ENCODE results near the gene TGM4. TPM values are rescaled to one million over a fixed set of nuclear protein-coding genes. Genes with fewer than 3 reads are reported as not detected.

The TGM4 gene
- total RNA-seq, 2 experiments from 2014 or later = not detected

GRCh38 chr3:44883213-44883955, 9.0 kb downstream of the TGM4 start:
- H3K27ac Mint-ChIP-seq = no peak overlapping the region
- ATAC-seq (no peak), DNase-seq (no peak)
- intact Hi-C loops (cut with DNase I, micrococcal nuclease) = no loop called here
- no peaks in the 10 kb centered on the region for H3K9me3 Mint-ChIP-seq (ENCODE audit: low read depth)
- H3K36me3 Mint-ChIP-seq (ENCODE audit: low read depth) = no peaks in the 10 kb centered on the region
- H3K27me3 Mint-ChIP-seq = peaks cover 14% of the 10 kb centered on the region
- H3K4me1 Mint-ChIP-seq = no peaks in the 10 kb centered on the region
- CTCF ChIA-PET = interaction anchor here (0.6 to 0.7 kb wide), 3 partner anchors 26 to 543 kb away, joined by 3 to 4 read pairs (median 3); no protein-coding TSS in a partner anchor
- POLR2A ChIA-PET = interaction anchor here (0.6 kb wide), 1 partner anchor 1935 kb away, joined by 3 read pairs; no protein-coding TSS in a partner anchor
- no peak overlapping the region for H3K4me3 Mint-ChIP-seq

GRCh38 chr3:44883999-44884431, 9.6 kb downstream of the TGM4 start:
- H3K4me1 Mint-ChIP-seq = no peaks in the 10 kb centered on the region
- no peak for ATAC-seq
- H3K4me3 Mint-ChIP-seq = no peak overlapping the region
- H3K36me3 Mint-ChIP-seq (ENCODE audit: low read depth) = no peaks in the 10 kb centered on the region
- no peak overlapping the region for H3K27ac Mint-ChIP-seq
- ChIA-PET POLR2A (no interaction called here), CTCF (no interaction called here)
- intact Hi-C loops (cut with DNase I, micrococcal nuclease) = no loop called here
- peaks cover 14% of the 10 kb centered on the region for H3K27me3 Mint-ChIP-seq
- no peak for DNase-seq
- no peaks in the 10 kb centered on the region for H3K9me3 Mint-ChIP-seq (ENCODE audit: low read depth)

- no peak for ATAC-seq
Measured at GRCh38 chr3:44885618-44886017, 11.2 kb downstream of the TGM4 start.

DNA sequence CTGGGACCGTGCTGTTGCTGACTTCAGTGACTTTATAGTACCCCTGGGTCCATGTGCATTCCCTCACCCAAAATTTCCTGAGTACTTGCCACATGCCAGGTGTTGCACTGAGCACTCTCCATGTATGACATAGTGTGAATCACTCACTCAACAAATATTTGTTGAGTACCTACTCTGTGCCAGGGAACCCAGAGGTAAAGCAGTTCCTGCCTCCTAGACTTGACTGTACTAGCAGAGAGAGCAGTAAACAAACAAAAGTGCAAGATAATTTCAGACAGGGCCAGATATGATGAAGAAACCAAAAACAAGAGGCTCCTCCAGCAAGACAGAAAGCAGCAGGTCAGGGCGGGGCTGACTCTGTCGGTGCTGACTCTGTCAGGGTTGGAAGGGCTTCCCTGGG, 12.2 kb downstream of the TGM4 start:
- DNase-seq (no peak), ATAC-seq (no peak)
- Mint-ChIP-seq H3K4me3 (no peak overlapping the region), H3K27ac (no peak overlapping the region), H3K4me1 (no peaks in the 10 kb centered on the region), H3K9me3 (ENCODE audit: low read depth) (no peaks in the 10 kb centered on the region), H3K27me3 (peaks cover 14% of the 10 kb centered on the region), H3K36me3 (ENCODE audit: low read depth) (no peaks in the 10 kb centered on the region)
- intact Hi-C loops (cut with DNase I, micrococcal nuclease) = no loop called here
- POLR2A ChIA-PET = no interaction called here
- CTCF ChIA-PET = no interaction called here

More at GRCh38 chr3:44885618-44886017, 11.2 kb downstream of the TGM4 start:
- Mint-ChIP-seq H3K4me3 (no peak overlapping the region), H3K27me3 (peaks cover 14% of the 10 kb centered on the region), H3K27ac (no peak overlapping the region), H3K4me1 (no peaks in the 10 kb centered on the region), H3K9me3 (ENCODE audit: low read depth) (no peaks in the 10 kb centered on the region), H3K36me3 (ENCODE audit: low read depth) (no peaks in the 10 kb centered on the region)
- intact Hi-C loops (cut with DNase I, micrococcal nuclease) = no loop called here
- POLR2A ChIA-PET = no interaction called here
- no peak for DNase-seq
- CTCF ChIA-PET = interaction anchor here (0.9 kb wide), 1 partner anchor 29 kb away, joined by 3 read pairs; no protein-coding TSS in a partner anchor

GRCh38 chr3:44887101-44887500, 12.7 kb downstream of the TGM4 start:
- POLR2A ChIA-PET = no interaction called here
- CTCF ChIA-PET = no interaction called here
- DNase-seq (no peak), ATAC-seq (no peak)
- Mint-ChIP-seq H3K4me3 (no peak overlapping the region), H3K27ac (no peak overlapping the region), H3K36me3 (ENCODE audit: low read depth) (no peaks in the 10 kb centered on the region), H3K9me3 (ENCODE audit: low read depth) (no peaks in the 10 kb centered on the region), H3K27me3 (peaks cover 14% of the 10 kb centered on the region), H3K4me1 (no peaks in the 10 kb centered on the region)
- intact Hi-C loops (cut with DNase I, micrococcal nuclease) = no loop called here

DNA sequence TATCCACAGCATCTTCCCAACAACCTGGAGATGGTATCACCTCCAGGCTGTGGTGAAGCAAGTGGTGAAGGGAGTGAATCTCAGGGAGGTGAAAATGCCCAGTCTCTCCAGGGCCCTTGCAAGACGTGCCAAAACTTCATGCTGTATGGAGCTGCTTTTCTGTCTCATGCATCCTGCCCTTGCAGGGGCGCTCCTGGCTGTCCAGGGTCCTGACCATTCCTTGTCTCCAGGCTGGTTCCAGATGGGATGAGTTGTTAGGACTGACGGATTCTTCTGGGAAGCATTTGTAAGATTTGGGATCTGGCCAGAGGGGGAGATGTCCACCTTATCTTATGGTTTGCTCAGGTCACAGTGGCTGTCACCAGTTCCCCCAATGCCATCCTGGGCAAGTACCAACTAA, 15.8 kb downstream of the TGM4 start:
- DNase-seq = no peak

DNA sequence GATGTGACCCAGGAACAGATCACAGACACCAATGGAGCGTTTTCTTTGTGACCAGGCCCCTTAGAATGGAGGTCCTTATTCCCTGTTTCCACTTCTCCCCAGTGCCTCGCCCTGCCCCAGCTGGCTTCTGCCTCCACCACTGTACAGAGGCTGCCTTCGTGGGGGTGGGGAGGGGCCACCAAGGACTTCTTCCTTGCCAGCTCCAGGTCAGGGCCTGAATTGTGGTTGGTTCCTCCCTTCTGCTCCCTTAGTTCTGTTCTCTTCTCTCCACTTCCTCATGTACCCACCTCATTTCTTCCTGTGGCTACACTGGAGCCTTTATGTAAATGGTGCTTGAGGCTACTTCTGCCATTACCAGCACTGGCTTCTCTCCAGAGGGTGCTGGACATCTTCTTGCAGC, 16.4 kb downstream of the TGM4 start:
- Mint-ChIP-seq H3K4me1 (no peaks in the 10 kb centered on the region), H3K27ac (no peak overlapping the region), H3K9me3 (ENCODE audit: low read depth) (no peaks in the 10 kb centered on the region), H3K4me3 (no peak overlapping the region), H3K27me3 (peaks cover 7% of the 10 kb centered on the region), H3K36me3 (ENCODE audit: low read depth) (no peaks in the 10 kb centered on the region)
- intact Hi-C loops (cut with DNase I, micrococcal nuclease) = no loop called here
- no peak for ATAC-seq
- ChIA-PET POLR2A (no interaction called here), CTCF (no interaction called here)
- no peak for DNase-seq

More for the DNA sequence above, 15.8 kb downstream of the TGM4 start:
- no peak overlapping the region for H3K4me3 Mint-ChIP-seq
- H3K4me1 Mint-ChIP-seq = no peaks in the 10 kb centered on the region
- ChIA-PET POLR2A (no interaction called here), CTCF (no interaction called here)
- H3K9me3 Mint-ChIP-seq (ENCODE audit: low read depth) = no peaks in the 10 kb centered on the region
- no peak overlapping the region for H3K27ac Mint-ChIP-seq
- intact Hi-C loops (cut with DNase I, micrococcal nuclease) = no loop called here
- ATAC-seq = no peak
- H3K36me3 Mint-ChIP-seq (ENCODE audit: low read depth) = no peaks in the 10 kb centered on the region
- peaks cover 13% of the 10 kb centered on the region for H3K27me3 Mint-ChIP-seq

DNA sequence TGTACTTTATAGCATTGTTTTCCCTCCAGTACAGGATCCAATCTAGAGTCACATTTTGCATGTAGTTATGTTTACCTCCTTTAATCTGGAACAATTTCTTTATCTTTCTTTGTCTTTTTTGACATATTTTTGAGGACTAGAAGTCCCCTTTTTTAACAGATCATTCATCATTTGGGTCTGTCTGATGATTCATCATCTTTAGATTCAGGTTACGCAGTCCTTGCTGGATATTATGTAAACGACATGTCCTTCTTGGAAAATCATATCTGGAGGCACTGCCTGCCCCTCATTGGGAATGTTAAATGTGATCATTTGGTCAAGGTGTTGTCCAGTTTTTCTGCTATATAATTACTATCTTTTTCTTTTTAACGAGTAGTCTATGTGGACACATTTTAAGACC, 18.3 kb downstream of the TGM4 start:
- H3K4me1 Mint-ChIP-seq = no peaks in the 10 kb centered on the region
- no peaks in the 10 kb centered on the region for H3K27me3 Mint-ChIP-seq
- no peak for ATAC-seq
- no peak for DNase-seq
- H3K9me3 Mint-ChIP-seq (ENCODE audit: low read depth) = no peaks in the 10 kb centered on the region
- intact Hi-C loops (cut with DNase I, micrococcal nuclease) = no loop called here
- CTCF ChIA-PET = no interaction called here
- H3K36me3 Mint-ChIP-seq (ENCODE audit: low read depth) = no peaks in the 10 kb centered on the region
- H3K4me3 Mint-ChIP-seq = no peak overlapping the region
- POLR2A ChIA-PET = no interaction called here
- no peak overlapping the region for H3K27ac Mint-ChIP-seq

GRCh38 chr3:44893097-44893496, 18.7 kb downstream of the TGM4 start:
- no peaks in the 10 kb centered on the region for H3K27me3 Mint-ChIP-seq
- H3K27ac Mint-ChIP-seq = no peak overlapping the region
- ChIA-PET CTCF (no interaction called here), POLR2A (no interaction called here)
- ATAC-seq = no peak
- H3K36me3 Mint-ChIP-seq (ENCODE audit: low read depth) = no peaks in the 10 kb centered on the region
- intact Hi-C loops (cut with DNase I, micrococcal nuclease) = no loop called here
- no peak overlapping the region for H3K4me3 Mint-ChIP-seq
- no peaks in the 10 kb centered on the region for H3K4me1 Mint-ChIP-seq
- no peak for DNase-seq
- no peaks in the 10 kb centered on the region for H3K9me3 Mint-ChIP-seq (ENCODE audit: low read depth)

DNA sequence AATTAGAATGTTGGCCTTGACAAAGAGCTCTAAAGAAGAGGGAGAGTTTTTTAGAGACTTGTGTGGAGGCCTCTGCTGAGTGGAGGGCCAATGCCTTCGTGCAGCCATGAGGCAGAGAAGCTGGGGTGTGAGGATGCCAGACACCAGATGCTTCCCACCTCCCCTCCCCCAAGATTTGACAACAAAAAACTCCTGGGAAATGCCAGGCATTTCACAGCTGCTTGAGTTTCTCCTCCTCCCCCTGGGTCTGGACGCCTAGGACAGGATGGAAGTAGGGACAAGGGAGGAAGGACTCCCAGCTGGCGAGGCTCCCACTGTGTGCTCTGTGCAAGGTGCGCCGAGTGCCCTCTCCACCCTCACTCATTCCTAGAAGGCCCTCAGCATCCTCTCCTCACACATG, 20.1 kb downstream of the TGM4 start:
- DNase-seq (no peak), ATAC-seq (no peak)
- Mint-ChIP-seq H3K27me3 (peaks cover under 1% of the 10 kb centered on the region), H3K36me3 (ENCODE audit: low read depth) (no peaks in the 10 kb centered on the region), H3K27ac (no peak overlapping the region), H3K9me3 (ENCODE audit: low read depth) (no peaks in the 10 kb centered on the region), H3K4me3 (no peak overlapping the region), H3K4me1 (no peaks in the 10 kb centered on the region)
- POLR2A ChIA-PET = no interaction called here
- intact Hi-C loops (cut with DNase I, micrococcal nuclease) = no loop called here
- CTCF ChIA-PET = interaction anchor here (0.9 kb wide), 1 partner anchor 13 kb away, joined by 6 read pairs; no protein-coding TSS in a partner anchor

DNA sequence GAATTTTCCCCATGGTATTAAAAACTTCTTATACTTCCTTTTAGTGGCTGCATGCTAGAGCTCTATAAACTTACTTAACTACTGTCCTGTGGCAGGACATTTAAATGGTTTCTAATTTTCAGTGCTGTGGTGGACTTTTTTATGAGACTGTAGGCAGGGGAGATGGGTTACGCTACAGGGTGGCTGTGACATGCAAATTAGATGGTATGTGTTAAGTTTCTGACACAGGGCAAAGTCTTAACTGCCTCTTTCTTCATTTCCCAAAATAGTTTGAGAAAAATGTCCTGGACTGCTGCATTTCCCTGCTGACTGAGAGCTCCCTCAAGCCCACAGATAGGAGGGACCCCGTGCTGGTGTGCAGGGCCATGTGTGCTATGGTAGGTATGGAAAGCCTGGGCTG, 22.0 kb downstream of the TGM4 start:
- Mint-ChIP-seq H3K27ac (no peak overlapping the region), H3K27me3 (peaks cover 2% of the 10 kb centered on the region), H3K36me3 (ENCODE audit: low read depth) (no peaks in the 10 kb centered on the region), H3K4me1 (no peaks in the 10 kb centered on the region), H3K9me3 (ENCODE audit: low read depth) (no peaks in the 10 kb centered on the region), H3K4me3 (no peak overlapping the region)
- ChIA-PET POLR2A (no interaction called here), CTCF (no interaction called here)
- ATAC-seq (no peak), DNase-seq (no peak)
- intact Hi-C loops (cut with DNase I, micrococcal nuclease) = no loop called here

- DNase-seq (no peak), ATAC-seq (peak; percentile 57)
- no peaks in the 10 kb centered on the region for H3K4me1 Mint-ChIP-seq
- intact Hi-C loops (cut with DNase I, micrococcal nuclease) = no loop called here
- H3K4me3 Mint-ChIP-seq = no peak overlapping the region
- no peaks in the 10 kb centered on the region for H3K9me3 Mint-ChIP-seq (ENCODE audit: low read depth)
- peaks cover 2% of the 10 kb centered on the region for H3K27me3 Mint-ChIP-seq
- no peak overlapping the region for H3K27ac Mint-ChIP-seq
- no peaks in the 10 kb centered on the region for H3K36me3 Mint-ChIP-seq (ENCODE audit: low read depth)
- CTCF ChIA-PET = no interaction called here
- POLR2A ChIA-PET = no interaction called here
Measured at GRCh38 chr3:44899683-44900367, 25.4 kb downstream of the TGM4 start.
